GM10248 (cell line): Measurements from ENCODE around the gene CDKAL1.

Experiments
- CTCF ChIA-PET: fragments of 300-600 bp; sonication (Branson Sonifier 250); formaldehyde crosslinking; extraction: SDS; loops from one replicate; lab custom pipeline; 2021; ENCODE audit warnings: antibody characterized with exemption; lab: Yijun Ruan, JAX
- POLR2A ChIA-PET: fragments of 350-650 bp; sonication (Branson Sonifier 250); formaldehyde crosslinking; extraction: SDS; loops from one replicate; lab custom pipeline; 2020; ENCODE audit warnings: antibody characterized with exemption; lab: Yijun Ruan, JAX
- DNase-seq: peaks from one replicate; pipeline ENCODE4 v3.0.0; 2012; ENCODE audit errors: extremely low spot score
- CTCF ChIP-seq: IDR thresholded peaks from 2 replicates; pipeline ENCODE4 v1.5.1; 2012; ENCODE audit warnings: mild to moderate bottlenecking, low read depth; ENCODE audit errors: extremely low read depth, missing control alignments, control extremely low read depth

CDKAL1 gene

DNA sequence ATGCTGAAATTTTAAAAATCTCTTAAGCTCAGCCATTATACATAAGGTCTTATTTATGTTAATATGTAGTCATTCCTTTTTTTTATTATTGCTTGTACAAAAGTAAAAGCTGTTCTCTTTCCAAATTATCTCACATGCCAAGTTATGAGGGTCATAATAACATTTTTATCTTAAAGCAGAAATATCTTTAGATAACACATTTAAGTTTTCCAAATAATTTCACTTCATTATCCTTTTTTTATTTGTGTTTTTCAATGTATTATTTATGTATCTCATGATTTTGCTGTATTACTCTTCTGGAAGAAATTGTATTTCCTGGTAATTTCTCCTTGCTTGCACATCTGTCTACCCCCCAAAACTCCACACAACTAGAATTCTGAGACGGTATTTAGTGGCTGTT lies 598.2 kb downstream of the CDKAL1 start:
- CTCF ChIA-PET = interaction anchor here (0.7 to 1.7 kb wide), 3 partner anchors 10 to 68 kb away, joined by 3 to 4 read pairs (median 3); no protein-coding TSS in a partner anchor
- DNase-seq = no peak
- no peak for TF ChIP-seq CTCF
- POLR2A ChIA-PET = no interaction called here

DNA sequence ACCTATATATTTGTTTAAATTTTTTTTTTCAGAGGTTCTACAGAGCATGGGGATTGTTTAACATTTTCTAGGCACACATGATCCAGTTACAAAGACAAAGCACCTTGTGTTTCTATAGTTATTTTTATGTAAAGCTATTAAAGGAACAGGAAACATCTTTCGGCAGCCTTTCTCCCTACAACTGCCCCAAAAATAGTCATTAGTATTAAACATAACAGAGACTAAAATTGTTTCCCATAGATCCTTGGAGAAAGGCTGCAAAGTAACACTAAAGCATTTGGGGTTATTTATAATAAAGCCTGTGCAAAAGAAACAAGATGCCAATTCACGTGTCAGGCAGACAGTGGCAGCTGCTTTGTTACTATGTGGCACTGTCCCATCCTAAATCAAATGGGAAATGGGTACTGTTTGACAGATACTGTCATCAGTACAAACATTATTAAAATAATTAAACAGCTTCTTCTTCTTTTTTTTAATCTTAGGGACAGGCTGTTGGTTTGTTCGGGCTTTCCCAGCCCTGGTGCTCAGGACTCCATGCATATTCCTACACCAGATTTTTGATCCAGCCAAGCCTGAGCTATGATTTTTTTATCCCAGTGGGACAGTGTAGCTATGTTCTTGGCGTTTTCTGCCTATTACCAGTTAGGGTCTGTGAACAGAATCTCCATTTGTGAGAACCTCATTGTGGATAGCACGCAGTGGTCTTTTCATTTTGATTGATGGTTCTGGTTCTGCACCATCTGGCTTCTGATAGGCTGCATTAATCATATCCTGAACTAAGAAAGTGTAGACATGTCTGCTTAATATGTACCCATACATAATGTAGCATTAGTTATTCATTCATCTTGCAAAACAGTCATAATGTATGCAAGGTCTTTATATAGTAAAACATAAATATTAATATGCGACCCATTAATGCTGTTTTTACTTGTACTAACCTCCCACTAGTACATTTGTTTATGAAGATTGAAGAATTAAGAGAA lies 598.9 kb downstream of the CDKAL1 start:
- ChIA-PET POLR2A (no interaction called here), CTCF (interaction anchor here (0.7 to 1.7 kb wide), 3 partner anchors 11 to 67 kb away, joined by 3 to 4 read pairs (median 3); no protein-coding TSS in a partner anchor)
- no peak for TF ChIP-seq CTCF
- DNase-seq = no peak

GRCh38 chr6:21133901-21134300 lies 599.6 kb downstream of the CDKAL1 start:
- no peak for TF ChIP-seq CTCF
- POLR2A ChIA-PET = no interaction called here
- CTCF ChIA-PET = interaction anchor here (1.7 kb wide), 1 partner anchor 12 kb away, joined by 4 read pairs; no protein-coding TSS in a partner anchor
- no peak for DNase-seq

DNA sequence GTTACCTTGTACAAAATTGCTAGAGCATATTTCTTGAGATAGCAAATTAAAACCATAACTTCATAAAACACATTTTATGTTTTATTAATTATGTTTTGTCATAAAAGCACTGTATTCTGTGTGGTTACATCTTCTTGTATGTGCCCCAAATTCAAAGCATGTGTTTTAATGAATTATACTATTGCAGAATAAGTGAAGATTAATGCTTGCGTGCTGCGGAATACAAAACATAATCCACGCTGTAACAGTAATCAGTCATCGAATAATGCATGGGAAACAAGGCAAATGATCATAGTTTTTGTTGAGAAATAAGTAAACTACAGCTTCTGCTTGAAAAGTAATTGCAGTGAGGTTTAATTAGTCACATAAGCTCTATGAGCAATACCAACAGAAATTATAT lies 600.1 kb downstream of the CDKAL1 start:
- POLR2A ChIA-PET = no interaction called here
- DNase-seq = no peak
- TF ChIP-seq CTCF = no peak
- CTCF ChIA-PET = interaction anchor here (1.7 kb wide), 1 partner anchor 12 kb away, joined by 4 read pairs; no protein-coding TSS in a partner anchor

DNA sequence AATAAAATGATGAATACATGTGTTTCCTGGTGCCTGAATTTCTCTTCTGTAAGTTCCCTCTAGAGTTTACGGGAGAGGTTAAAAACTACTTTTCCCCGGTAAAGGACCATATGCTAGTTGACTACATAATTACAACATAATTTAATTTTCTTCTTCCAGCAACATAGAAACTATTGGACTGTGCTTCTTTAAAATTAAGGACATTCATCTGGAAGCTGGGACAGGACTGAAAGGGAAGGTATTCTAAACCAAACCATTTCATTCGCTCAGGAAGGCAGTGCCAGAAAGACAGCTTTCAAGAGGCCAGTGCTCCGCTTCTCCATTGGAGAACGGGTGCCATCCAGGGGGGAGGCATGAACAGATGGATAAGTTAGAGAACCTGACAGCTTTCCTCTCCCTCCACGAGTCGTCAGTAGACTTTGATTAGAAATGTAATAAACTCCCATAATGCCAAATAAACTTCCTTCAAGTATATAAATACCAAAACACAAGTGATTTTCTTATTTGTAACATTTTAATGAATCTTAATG lies 601.3 kb downstream of the CDKAL1 start:
- ChIA-PET POLR2A (no interaction called here), CTCF (no interaction called here)
- TF ChIP-seq CTCF = no peak

DNA sequence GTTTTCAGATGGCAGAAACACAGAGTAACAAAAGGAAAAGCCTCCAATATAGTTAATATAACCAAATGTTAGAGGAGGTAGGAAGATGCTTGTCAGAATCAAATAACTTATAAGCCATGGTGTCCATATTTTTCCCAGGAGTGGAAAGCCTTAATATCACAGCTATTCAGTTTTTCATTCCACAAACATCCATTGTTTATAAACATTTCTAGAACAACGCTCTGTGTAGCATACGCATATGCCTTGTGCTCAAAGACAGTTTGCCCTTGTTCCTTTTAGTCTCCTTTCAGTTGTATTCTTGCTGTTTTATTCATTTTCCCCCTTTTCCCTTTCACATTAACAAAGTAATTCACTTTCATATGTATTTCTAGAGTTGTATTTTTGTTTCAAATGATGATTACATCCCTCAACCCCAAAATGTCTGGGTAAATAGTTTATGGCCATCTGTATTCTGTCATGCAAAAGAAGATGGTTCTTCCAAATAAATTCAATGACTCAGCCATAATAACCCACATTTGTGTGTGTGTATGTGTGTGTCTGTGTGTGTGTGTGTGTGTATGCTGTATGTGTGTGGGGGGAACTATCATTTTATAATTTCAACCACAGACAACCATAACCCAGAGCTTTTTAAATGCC lies 603.6 kb downstream of the CDKAL1 start:
- CTCF ChIA-PET = no interaction called here
- POLR2A ChIA-PET = no interaction called here
- no peak for TF ChIP-seq CTCF
- DNase-seq = no peak

More for the DNA sequence above, 601.3 kb downstream of the CDKAL1 start:
- no peak for DNase-seq
